SU-DHL-6 (cell line): ENCODE data around the gene DNMT3A.

ENCODE experiments used
- H2AFZ ChIP-seq: fragments of 200-600 bp; sonication (generic); 2 replicates; pipeline ENCODE4 v1.6.1; 2014; ENCODE audit warnings: low read depth, mild to moderate bottlenecking, moderate library complexity, mixed read lengths, antibody characterized with exemption, low read length; ENCODE audit not compliant: severe bottlenecking
- H3F3A ChIP-seq: fragments of 200-600 bp; shearing (Covaris generic); 2 replicates; pipeline ENCODE4 v1.6.0; 2016; ENCODE audit warnings: antibody characterized with exemption, mild to moderate bottlenecking; ENCODE audit not compliant: insufficient read depth
- H3K27ac ChIP-seq: fragments of 200-600 bp; sonication (generic); 2 replicates; pipeline ENCODE4 v1.5.1; 2016; ENCODE audit warnings: low read depth, mild to moderate bottlenecking, low read length, moderate library complexity, mixed read lengths
- H3K27me3 ChIP-seq: fragments of 200-600 bp; sonication (generic), shearing (Covaris generic); 2 replicates; pipeline ENCODE4 v1.6.0; 2014; ENCODE audit warnings: mild to moderate bottlenecking, low read length
- H3K36me3 ChIP-seq: fragments of 200-600 bp; sonication (generic); 2 replicates; pipeline ENCODE4 v1.6.1; 2014; ENCODE audit warnings: mild to moderate bottlenecking, low read length, mixed read lengths
- H3K4me2 ChIP-seq: fragments of 300-600, 200-600 bp; shearing (Covaris generic), sonication (generic); 2 replicates; pipeline ENCODE4 v1.6.0; 2014; ENCODE audit warnings: low read length, low read depth, mild to moderate bottlenecking; ENCODE audit not compliant: poor library complexity, severe bottlenecking
- H3K4me3 ChIP-seq: fragments of 200-600 bp; sonication (generic); 2 replicates; pipeline ENCODE4 v1.5.1; 2014; ENCODE audit warnings: antibody characterized with exemption, low read length, mild to moderate bottlenecking, mixed read lengths; ENCODE audit not compliant: insufficient read depth, poor library complexity, severe bottlenecking
- H3K79me2 ChIP-seq: fragments of 200-600 bp; sonication (generic); 2 replicates; pipeline ENCODE4 v1.6.1; 2014; ENCODE audit warnings: mild to moderate bottlenecking, low read length, moderate library complexity; ENCODE audit not compliant: insufficient read depth
- H3K9ac ChIP-seq: fragments of 200-600 bp; sonication (generic); 2 replicates; pipeline ENCODE4 v1.7.0; 2014; ENCODE audit warnings: mild to moderate bottlenecking, low read length
- H3K9me2 ChIP-seq: fragments of 200-600 bp; sonication (generic); replicated peaks from 2 replicates; pipeline ENCODE4 v1.6.1; 2014; ENCODE audit warnings: low read length; ENCODE audit not compliant: insufficient read depth
- H3K9me3 ChIP-seq: fragments of 200-600 bp; sonication (generic); 2 replicates; pipeline ENCODE4 v1.6.1; 2014; ENCODE audit warnings: low read length, mixed read lengths; ENCODE audit not compliant: insufficient read depth
- H4K20me1 ChIP-seq: fragments of 200-600 bp; sonication (generic); 2 replicates; pipeline ENCODE4 v1.6.1; 2014; ENCODE audit warnings: low read depth, mild to moderate bottlenecking, antibody characterized with exemption, low read length, moderate library complexity, mixed read lengths
- EZH2phosphoT487 ChIP-seq: fragments of 200-600 bp; sonication (generic), shearing (Covaris generic); conservative IDR thresholded peaks from 2 replicates; pipeline ENCODE4 v1.6.1; 2018; ENCODE audit warnings: mild to moderate bottlenecking, antibody characterized with exemption, low read length, moderate library complexity, mixed read lengths
- TF ChIP-seq, protein P1 (sequence below): fragments of 200-600 bp; sonication (generic); IDR thresholded peaks from one replicate; pipeline ENCODE4 v1.5.1; 2017; ENCODE audit warnings: antibody characterized with exemption, mild to moderate bottlenecking, low read length, moderate library complexity; ENCODE audit not compliant: insufficient read depth, poor library complexity, severe bottlenecking

DNMT3A gene

DNA sequence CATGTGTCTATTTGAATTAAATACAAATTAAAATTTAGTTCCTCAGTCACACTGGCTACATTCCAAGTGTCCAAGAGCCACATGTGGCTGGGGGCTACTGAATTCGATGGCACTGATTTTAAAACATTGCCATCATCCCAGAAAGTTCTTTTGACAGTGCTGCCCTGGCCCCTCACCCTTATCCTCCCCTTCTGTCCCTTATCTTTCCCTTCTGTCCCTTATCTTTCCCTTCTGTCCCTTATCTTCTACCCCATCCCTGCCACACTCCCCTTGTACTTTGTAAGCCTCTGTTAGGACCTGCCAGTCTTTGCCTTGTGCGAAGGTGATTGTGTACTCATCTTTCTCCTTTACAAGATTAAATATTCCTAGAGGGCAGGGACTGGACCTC, 85.2 kb downstream of the DNMT3A start:
- H2AFZ ChIP-seq, result no peak overlapping the region
- H3F3A ChIP-seq, result no peaks in the 10 kb centered on the region
- no peak overlapping the region for H3K4me2 ChIP-seq
- H3K9ac ChIP-seq, result no peak overlapping the region
- H3K4me3 ChIP-seq, result no peak overlapping the region
- TF ChIP-seq, protein P1, sequence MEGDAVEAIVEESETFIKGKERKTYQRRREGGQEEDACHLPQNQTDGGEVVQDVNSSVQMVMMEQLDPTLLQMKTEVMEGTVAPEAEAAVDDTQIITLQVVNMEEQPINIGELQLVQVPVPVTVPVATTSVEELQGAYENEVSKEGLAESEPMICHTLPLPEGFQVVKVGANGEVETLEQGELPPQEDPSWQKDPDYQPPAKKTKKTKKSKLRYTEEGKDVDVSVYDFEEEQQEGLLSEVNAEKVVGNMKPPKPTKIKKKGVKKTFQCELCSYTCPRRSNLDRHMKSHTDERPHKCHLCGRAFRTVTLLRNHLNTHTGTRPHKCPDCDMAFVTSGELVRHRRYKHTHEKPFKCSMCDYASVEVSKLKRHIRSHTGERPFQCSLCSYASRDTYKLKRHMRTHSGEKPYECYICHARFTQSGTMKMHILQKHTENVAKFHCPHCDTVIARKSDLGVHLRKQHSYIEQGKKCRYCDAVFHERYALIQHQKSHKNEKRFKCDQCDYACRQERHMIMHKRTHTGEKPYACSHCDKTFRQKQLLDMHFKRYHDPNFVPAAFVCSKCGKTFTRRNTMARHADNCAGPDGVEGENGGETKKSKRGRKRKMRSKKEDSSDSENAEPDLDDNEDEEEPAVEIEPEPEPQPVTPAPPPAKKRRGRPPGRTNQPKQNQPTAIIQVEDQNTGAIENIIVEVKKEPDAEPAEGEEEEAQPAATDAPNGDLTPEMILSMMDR, result no peak
- no peak for TF ChIP-seq EZH2phosphoT487
- H3K9me3 ChIP-seq, result no peaks in the 10 kb centered on the region
- H3K27me3 ChIP-seq, result no peaks in the 10 kb centered on the region
- no peaks in the 10 kb centered on the region for H3K79me2 ChIP-seq
- H3K36me3 ChIP-seq, result no peaks in the 10 kb centered on the region
- no peaks in the 10 kb centered on the region for H3K9me2 ChIP-seq
- no peak overlapping the region for H3K27ac ChIP-seq
- no peaks in the 10 kb centered on the region for H4K20me1 ChIP-seq

DNA sequence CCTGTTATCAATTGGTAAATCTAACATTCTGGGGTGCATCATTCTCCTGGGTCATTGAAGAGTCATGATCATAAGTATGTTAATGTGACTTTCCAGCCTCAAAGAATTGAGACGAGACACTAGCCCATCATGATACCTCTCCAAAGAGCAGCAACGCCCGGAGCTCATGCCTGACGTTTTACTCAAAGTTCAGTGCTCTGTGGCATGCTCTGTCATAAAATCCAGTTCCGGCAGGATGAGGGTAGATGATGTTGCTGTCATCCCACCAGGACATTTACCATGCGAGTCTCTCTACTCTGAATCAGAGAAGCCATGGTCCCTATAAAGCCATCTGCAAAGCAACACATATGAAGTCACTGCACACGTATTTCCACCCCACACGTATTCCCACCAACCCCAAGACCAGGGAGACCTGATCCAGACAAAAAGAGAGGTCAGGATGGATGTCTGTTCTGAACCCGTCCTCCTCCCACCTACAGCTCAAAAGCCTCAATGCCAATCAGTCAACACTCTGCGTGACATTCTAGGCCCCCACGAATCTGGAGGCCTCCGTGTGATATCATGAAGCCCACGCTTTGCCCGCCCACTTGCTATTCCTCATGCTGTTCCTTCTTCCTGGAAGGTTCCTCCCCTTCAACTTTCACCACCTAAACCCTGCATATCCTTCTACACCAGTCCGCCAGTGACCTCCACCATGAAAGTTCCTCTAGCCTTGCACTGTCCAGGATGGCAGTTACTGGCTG, 85.8 kb downstream of the DNMT3A start:
- Histone ChIP-seq H4K20me1 (no peaks in the 10 kb centered on the region), H3F3A (no peaks in the 10 kb centered on the region), H3K4me2 (no peak overlapping the region), H3K9me3 (no peaks in the 10 kb centered on the region), H3K9me2 (no peaks in the 10 kb centered on the region), H2AFZ (no peak overlapping the region), H3K79me2 (no peaks in the 10 kb centered on the region), H3K27ac (no peak overlapping the region), H3K27me3 (no peaks in the 10 kb centered on the region), H3K36me3 (no peaks in the 10 kb centered on the region), H3K9ac (no peak overlapping the region), H3K4me3 (no peak overlapping the region)
- TF ChIP-seq, protein P1, result no peak
- no peak for TF ChIP-seq EZH2phosphoT487

DNA sequence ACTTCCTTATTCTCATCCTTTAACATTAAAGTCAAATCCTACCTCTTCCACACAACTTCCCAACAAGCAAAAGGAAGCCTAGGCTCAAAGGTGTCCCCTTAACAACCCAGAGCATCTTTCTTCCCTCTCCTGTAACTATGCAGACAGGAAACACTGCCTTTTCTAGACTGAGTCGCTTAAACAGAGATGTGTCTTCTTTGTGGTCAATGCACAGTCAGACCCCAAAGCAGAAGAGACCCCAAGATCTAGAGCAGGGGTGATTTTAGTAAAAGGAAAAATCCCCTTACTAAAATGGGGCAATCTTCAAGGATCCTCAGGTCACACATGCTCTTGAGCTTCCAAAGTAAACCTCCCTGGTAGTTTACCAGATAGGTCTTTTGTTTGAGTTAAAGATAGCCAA, 86.8 kb downstream of the DNMT3A start:
- TF ChIP-seq, protein P1, result no peak
- no peak for TF ChIP-seq EZH2phosphoT487
- Histone ChIP-seq H3K27me3 (no peaks in the 10 kb centered on the region), H2AFZ (no peak overlapping the region), H3K9me3 (no peaks in the 10 kb centered on the region), H3K36me3 (no peaks in the 10 kb centered on the region), H3K9ac (no peak overlapping the region), H3K79me2 (no peaks in the 10 kb centered on the region), H3K4me3 (no peak overlapping the region), H3K27ac (no peak overlapping the region), H3K9me2 (no peaks in the 10 kb centered on the region), H3K4me2 (no peak overlapping the region), H4K20me1 (no peaks in the 10 kb centered on the region), H3F3A (no peaks in the 10 kb centered on the region)
